ENCODE measurements around the gene DLL1.

- no peak for TF ChIP-seq CTCF (IDR thresholded peaks at IDR 0.05)
- no peak for TF ChIP-seq POLR2A (IDR thresholded peaks at IDR 0.05)
Observed at GRCh38 chr6:170308761-170309160, 17.9 kb upstream of the DLL1 start.
